Mucosa of descending colon (tissue), 3 donors: ENCODE results near the gene SUPT20H. TPM values are rescaled to one million over a fixed set of nuclear protein-coding genes. Genes with fewer than 3 reads are reported as not detected.

Source experiments
- ATAC-seq: fragments of 200-7000 bp; cut with Tn5 transposase; one replicate; pipeline ENCODE4 v1.9.1; 2020; ENCODE audit warnings: mild to moderate bottlenecking, moderate library complexity
- DNase-seq, 3 donors: peaks; one replicate each; pipeline ENCODE4 v3.0.0-alpha.2; 2020
- H3K36me3 ChIP-seq: fragments of 200-600 bp; one replicate; pipeline ENCODE4 v1.8.0; 2021; ENCODE audit warnings: low read depth, mild to moderate bottlenecking
- H3K4me1 ChIP-seq: fragments of 200-600 bp; one replicate; pipeline ENCODE4 v1.8.0; 2021; ENCODE audit warnings: low read depth, mild to moderate bottlenecking
- H3K4me3 ChIP-seq: fragments of 200-600 bp; one replicate; pipeline ENCODE4 v1.8.0; 2021; ENCODE audit warnings: mild to moderate bottlenecking
- H3K9me3 ChIP-seq: fragments of 200-600 bp; one replicate; pipeline ENCODE4 v1.8.0; 2021; ENCODE audit warnings: mild to moderate bottlenecking
- intact Hi-C, 2 donors: fragments of 100-400 bp; cut with DNase I in 1 of 2; cut with micrococcal nuclease in 1 of 2; formaldehyde crosslinking; loops; one replicate each; pipeline versions ENCODE4 v1.11.0 to v1.11.1; 2022; cut with DNase I, micrococcal nuclease
- total RNA-seq, 3 donors: library from RNA; stranded (reverse); fragmentation: NEBNext Ultra II Directional in 2 of 3; extraction: Animal tissue kit (Norgen Biotek cat#: 25700) in 2 of 3; gene quantifications; one replicate each; pipeline versions ENCODE4 v1.2.1 to v1.2.4, GENCODE V29; 2021 to 2023
- TF ChIP-seq, protein P1 (sequence below): fragments of 200-600 bp; IDR thresholded peaks from one replicate; pipeline ENCODE4 v1.8.0; 2022; ENCODE audit warnings: antibody characterized with exemption, mild to moderate bottlenecking
- donor health status: DM: no; HTN: no; CAD: no; lungs with moderate emphysema.
- donor health status: DM: no; HTN: no; CAD: no.
- donor health status: DM: no; HTN: yes; CAD: no.

The SUPT20H gene
- total RNA-seq, 3 donors from 2014 or later = 47.7 to 56.9 (median 56.4) TPM

DNA sequence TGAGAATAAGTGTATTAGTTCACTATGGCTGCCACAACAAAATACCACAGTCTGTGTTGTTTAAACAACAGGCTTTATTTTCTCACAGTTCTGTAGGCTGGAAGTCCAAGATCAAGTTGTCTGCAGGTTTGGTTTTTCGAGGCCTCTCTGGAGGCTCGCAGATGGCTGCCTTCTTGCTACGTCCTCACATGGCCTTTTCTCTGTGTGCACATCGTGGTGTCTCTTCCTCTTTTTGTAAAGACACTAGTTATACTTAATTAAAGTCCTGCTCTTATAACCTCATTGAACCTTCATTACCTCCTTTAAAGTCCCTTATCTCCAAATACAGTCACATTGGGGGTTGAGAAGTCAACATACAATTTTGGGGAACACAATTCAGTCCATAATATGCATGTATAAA lies 35.4 kb upstream of the SUPT20H start:
- Histone ChIP-seq H3K36me3 (no peaks in the 10 kb centered on the region), H3K4me3 (no peak overlapping the region), H3K4me1 (no peaks in the 10 kb centered on the region), H3K9me3 (no peaks in the 10 kb centered on the region)
- DNase-seq (no peak), ATAC-seq (no peak)
- TF ChIP-seq, protein P1, sequence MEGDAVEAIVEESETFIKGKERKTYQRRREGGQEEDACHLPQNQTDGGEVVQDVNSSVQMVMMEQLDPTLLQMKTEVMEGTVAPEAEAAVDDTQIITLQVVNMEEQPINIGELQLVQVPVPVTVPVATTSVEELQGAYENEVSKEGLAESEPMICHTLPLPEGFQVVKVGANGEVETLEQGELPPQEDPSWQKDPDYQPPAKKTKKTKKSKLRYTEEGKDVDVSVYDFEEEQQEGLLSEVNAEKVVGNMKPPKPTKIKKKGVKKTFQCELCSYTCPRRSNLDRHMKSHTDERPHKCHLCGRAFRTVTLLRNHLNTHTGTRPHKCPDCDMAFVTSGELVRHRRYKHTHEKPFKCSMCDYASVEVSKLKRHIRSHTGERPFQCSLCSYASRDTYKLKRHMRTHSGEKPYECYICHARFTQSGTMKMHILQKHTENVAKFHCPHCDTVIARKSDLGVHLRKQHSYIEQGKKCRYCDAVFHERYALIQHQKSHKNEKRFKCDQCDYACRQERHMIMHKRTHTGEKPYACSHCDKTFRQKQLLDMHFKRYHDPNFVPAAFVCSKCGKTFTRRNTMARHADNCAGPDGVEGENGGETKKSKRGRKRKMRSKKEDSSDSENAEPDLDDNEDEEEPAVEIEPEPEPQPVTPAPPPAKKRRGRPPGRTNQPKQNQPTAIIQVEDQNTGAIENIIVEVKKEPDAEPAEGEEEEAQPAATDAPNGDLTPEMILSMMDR = no peak
- intact Hi-C loops = no loop called here

DNA sequence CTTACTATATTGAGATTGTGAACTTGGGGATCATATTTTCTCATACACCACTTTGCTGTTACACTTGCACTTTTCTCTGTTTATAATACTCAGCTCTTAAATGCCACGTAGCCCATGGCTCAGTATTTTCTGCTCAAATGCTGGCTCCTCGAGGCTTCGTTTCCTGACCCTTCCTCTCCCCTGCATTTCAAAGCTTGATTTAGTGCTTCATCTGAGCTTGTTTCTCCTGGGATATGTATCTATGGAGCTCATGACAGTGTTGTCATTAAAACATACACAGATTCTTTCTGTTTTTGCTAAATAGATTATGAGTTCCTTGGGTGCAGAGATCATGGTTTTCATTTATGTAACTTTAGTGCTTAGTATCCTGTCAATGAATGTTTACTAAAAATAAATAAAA lies 34.6 kb upstream of the SUPT20H start:
- DNase-seq = no peak
- Histone ChIP-seq H3K4me1 (no peaks in the 10 kb centered on the region), H3K9me3 (no peaks in the 10 kb centered on the region), H3K4me3 (no peak overlapping the region), H3K36me3 (no peaks in the 10 kb centered on the region)
- no peak for ATAC-seq
- TF ChIP-seq, protein P1 = no peak
- intact Hi-C loops = no loop called here

DNA sequence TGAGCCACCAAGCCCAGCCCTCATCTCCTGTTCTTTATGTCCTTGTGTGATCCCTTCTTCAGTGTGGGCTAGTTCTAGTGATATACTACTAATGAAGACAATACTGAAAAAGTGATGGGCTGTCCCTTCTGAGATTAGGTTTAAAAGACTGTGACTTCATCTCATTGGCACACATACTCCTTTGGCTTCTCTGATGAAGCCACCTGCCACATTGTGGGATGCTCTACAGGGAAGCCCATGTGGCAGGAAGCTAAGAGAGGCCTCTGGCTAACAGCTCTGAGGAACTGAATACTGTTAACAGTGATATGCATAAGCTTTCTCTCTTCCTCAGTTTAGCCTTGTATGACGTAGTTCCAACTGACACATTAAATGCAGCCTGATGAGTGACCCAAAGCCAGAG lies 32.3 kb upstream of the SUPT20H start:
- intact Hi-C loops = no loop called here
- H3K9me3 ChIP-seq = no peaks in the 10 kb centered on the region
- ATAC-seq (no peak), DNase-seq (no peak)
- no peak overlapping the region for H3K4me3 ChIP-seq
- no peaks in the 10 kb centered on the region for H3K4me1 ChIP-seq
- TF ChIP-seq, protein P1 = no peak
- no peaks in the 10 kb centered on the region for H3K36me3 ChIP-seq

DNA sequence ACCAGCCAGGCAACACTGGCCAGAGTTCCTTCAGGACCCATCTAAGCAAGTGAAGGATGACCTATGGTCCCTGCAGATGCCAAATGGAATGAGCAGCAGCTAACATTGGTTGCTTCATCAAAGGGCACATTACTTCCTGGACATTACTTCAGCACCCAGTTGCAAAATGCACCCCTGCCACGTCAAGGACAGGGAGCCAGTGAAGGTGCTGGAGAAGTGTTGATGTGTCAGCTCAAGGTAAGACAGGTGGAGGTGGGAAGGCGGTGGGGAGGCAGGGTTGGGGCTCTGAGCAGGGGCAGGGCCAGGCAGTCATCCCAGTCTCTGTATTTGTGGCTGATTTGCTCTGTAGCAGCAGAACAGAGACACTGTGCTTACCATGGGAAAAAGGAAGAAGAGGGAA lies 31.4 kb upstream of the SUPT20H start:
- peak; percentile 7 for ATAC-seq

DNA sequence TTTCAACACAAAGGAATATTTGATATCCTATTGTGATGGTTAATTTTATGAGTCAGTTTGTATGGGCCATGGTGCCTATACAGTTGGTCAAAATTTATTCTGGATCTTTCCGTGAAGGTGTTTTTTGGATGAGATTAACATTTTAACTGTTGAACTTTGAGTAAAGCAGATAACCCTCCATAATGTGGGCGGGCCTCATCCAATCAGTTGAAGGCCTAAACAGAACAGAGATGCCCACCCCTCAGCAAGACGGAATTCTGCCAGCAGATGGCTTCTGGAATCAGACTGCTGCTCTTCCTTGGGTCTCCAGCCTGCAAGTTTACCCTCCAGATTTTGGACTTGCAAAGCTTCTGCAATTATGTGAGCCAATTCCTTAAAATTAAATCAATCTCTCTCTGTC lies 30.0 kb upstream of the SUPT20H start:
- intact Hi-C loops = no loop called here
- TF ChIP-seq, protein P1 = no peak
- H3K9me3 ChIP-seq = no peaks in the 10 kb centered on the region
- no peaks in the 10 kb centered on the region for H3K4me1 ChIP-seq
- no peak overlapping the region for H3K4me3 ChIP-seq
- DNase-seq = no peak
- no peak for ATAC-seq
- no peaks in the 10 kb centered on the region for H3K36me3 ChIP-seq

More for the DNA sequence above, 31.4 kb upstream of the SUPT20H start:
- Histone ChIP-seq H3K36me3 (no peaks in the 10 kb centered on the region), H3K9me3 (no peaks in the 10 kb centered on the region), H3K4me1 (no peaks in the 10 kb centered on the region), H3K4me3 (no peak overlapping the region)
- TF ChIP-seq, protein P1 = no peak
- intact Hi-C loops = no loop called here
- DNase-seq = no peak

DNA sequence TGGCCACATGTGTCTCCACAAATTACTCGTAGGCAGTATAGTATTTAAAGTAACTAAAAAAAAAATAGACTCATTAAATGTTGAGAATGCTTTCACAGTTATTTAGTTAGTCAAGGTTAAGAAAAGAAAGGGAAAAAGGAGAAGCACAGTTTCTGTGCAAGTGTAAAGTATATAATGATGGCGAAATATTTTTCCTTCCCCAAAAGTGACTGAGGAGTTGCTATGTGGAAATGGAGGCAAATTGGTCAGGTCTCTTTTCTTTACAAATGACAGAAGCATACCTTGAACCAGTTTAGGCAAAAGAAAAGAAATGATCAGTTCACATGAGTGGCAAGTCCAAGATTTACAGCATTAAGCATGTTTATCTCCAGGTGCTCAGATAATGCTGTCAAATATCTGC lies 28.0 kb upstream of the SUPT20H start:
- Histone ChIP-seq H3K36me3 (no peaks in the 10 kb centered on the region), H3K4me1 (no peaks in the 10 kb centered on the region), H3K9me3 (no peaks in the 10 kb centered on the region), H3K4me3 (no peak overlapping the region)
- ATAC-seq = no peak
- intact Hi-C loops = no loop called here
- TF ChIP-seq, protein P1 = no peak
- no peak for DNase-seq
